GM12872 (cell line): ENCODE measurements around the gene TMTC2.

Experiments used
- TF ChIP-seq, protein P1 (sequence below): IDR thresholded peaks from 3 replicates; pipeline ENCODE4 v1.5.1; 2011; ENCODE audit warnings: low read depth, mild to moderate bottlenecking, low read length, moderate library complexity; ENCODE audit not compliant: insufficient read depth

TMTC2 gene

GRCh38 chr12:82730953-82731459 is 44.3 kb downstream of the TMTC2 start:
- TF ChIP-seq, protein P1, sequence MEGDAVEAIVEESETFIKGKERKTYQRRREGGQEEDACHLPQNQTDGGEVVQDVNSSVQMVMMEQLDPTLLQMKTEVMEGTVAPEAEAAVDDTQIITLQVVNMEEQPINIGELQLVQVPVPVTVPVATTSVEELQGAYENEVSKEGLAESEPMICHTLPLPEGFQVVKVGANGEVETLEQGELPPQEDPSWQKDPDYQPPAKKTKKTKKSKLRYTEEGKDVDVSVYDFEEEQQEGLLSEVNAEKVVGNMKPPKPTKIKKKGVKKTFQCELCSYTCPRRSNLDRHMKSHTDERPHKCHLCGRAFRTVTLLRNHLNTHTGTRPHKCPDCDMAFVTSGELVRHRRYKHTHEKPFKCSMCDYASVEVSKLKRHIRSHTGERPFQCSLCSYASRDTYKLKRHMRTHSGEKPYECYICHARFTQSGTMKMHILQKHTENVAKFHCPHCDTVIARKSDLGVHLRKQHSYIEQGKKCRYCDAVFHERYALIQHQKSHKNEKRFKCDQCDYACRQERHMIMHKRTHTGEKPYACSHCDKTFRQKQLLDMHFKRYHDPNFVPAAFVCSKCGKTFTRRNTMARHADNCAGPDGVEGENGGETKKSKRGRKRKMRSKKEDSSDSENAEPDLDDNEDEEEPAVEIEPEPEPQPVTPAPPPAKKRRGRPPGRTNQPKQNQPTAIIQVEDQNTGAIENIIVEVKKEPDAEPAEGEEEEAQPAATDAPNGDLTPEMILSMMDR: no peak

DNA sequence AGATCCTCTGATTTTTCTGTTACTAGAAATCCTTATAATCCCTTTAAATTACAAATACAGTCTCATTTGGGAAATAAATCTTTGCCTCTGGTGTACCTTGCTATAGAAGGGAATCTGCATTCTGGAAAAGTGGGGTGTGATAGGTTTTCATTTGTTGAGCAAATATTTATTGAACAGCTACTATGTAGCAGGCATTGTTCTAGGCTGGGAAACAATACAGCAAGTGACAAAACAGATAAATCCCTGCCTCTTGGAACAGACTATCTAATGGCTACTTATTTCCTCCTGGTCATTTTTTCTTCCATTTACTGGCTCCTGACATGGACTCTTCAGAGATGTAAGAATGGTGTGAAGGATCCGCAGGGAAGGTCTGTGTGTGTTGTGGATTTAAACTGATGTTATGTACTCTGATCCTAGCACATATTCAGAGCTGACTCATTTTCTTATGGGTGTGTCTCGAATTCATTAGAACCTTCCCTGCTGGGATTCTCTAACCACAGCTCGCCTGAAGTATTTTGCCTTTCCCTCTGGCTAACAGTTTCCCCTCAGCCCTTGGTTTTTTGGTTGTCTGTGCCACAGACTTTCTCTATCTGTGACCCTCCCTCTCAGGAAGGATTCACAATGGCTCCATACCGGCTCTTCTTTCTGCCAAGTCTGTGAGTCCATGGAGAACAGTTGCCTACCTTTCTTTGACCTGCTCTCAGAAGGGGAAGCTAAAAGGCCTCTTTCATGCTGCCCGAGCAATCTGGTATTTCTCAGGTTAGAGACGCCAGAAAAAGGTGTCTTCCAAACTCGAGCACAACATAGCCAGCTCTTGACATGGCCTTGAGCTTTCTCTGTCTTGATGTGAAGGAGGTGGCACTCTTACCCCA is 53.7 kb downstream of the TMTC2 start:
- TF ChIP-seq, protein P1: no peak

GRCh38 chr12:82745063-82745674 is 58.5 kb downstream of the TMTC2 start:
- TF ChIP-seq, protein P1: no peak

DNA sequence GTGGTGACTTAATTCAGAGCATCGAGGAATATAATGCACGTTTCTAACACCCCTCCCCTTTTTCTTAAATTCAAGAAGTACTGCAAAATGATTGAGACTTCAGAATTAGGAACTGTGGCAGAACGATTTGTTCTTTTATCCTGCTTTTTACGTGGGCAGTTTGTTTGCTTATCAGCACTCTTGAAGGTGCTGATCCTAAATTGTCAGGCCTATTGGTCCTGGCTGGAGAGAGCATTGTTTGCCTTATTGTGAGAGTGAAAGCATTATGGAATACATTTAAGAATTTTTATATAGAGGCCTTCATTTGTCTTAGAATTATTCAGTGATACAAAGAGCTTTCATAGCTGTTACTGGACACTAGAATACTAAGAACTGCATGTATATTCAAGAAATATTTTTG is 59.1 kb downstream of the TMTC2 start:
- TF ChIP-seq, protein P1: no peak

- TF ChIP-seq, protein P1: no peak
These were observed 60.0 kb downstream of the TMTC2 start for GRCh38 chr12:82746668-82747067.

DNA sequence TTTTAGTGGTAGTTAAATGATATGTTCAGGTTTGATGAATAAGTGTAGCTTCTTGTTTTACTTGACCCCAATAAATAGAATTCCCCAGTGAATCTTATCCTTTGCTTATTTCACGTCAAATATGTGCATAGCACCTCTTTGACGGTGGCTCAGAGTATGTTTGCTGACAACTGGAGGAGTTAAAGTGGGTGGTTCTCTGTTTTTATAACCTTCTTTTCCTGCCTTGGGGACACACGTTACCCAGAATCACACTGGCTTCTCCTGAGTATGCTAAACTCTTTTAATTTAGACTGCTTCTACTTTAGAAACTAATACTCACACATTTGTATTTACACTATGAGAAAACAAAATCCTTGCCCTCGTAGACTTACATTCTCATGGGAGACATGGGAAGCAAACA is 62.3 kb downstream of the TMTC2 start:
- TF ChIP-seq, protein P1: no peak

DNA sequence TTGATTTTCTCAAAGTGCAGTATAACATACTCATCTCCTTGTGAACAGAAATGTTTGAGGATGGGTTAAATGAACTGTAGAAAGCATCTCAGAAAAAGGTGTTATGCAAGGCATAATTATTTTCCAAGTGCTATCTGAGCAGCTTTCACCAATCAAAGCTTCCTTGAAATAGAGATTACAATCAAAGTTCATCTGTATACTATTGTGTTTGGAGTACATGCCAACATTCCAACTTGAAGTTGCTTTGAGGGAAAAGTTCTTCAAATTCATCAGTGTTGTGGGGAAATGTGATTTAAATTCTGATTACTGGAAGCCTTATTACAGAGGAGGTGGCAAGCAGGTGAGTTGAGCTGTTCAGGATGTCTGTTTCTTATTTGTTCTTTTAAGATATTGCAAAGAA is 68.2 kb downstream of the TMTC2 start:
- TF ChIP-seq, protein P1: no peak
